ENCODE measurements around the gene RAP1GAP. TPM values are rescaled to one million over a fixed set of nuclear protein-coding genes. Genes with fewer than 3 reads are reported as not detected.

Gene RAP1GAP
- total and polyA plus RNA-seq, 4 donors = 8.6 to 23.1 (median 11.3) TPM

DNA sequence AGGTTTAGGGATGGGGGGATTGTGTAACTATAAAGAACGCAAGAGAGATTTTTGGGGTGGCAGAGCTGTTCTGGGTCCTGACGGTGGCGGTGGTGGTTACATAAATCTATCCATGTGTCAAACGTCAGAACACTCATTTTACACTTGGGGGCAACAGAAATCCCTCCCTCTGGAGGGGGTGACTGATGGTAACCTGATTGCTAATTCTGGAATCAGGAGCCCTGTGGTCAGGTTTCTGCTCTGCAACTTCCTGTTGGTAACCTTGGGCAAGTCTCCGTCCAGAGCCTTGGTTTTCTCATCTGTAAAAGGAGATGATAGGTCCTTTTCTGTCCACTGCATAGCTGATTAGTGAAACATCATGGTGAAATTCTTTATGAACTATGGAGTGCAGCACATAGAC is 119.1 kb downstream of the RAP1GAP start:
- Histone ChIP-seq H3K4me1 (ENCODE audit: control insufficient read depth in 4 of 4, insufficient read depth in 4 of 4, low read length in 3 of 4) (peaks cover 12 to 33% (median 25%) of the 10 kb centered on the region in 4 donors), H3K9ac (ENCODE audit: low read depth in 1 of 2, low read length in 2 of 2) (peak overlapping the region; percentile 90 to 92), H3K9me3 (ENCODE audit: control insufficient read depth in 4 of 4, low read length in 3 of 4) (no peaks in the 10 kb centered on the region), H3K27me3 (ENCODE audit: control insufficient read depth in 4 of 4, insufficient read depth in 4 of 4, low read length in 3 of 4) (no peaks in the 10 kb centered on the region), H3K36me3 (ENCODE audit: control insufficient read depth in 4 of 4, insufficient read depth in 3 of 4, low read depth in 1 of 4, low read length in 3 of 4) (peaks cover 0 to 1% (median 0%) of the 10 kb centered on the region in 4 donors), H3K27ac (ENCODE audit: low read depth in 1 of 2, low read length in 2 of 2) (peak overlapping the region; percentile 83 to 94), H3K4me3 (ENCODE audit: low read depth in 1 of 3, low read length in 3 of 3) (peak overlapping the region; percentile 57 to 94 (median 84))
- no peak for DNase-seq (ENCODE audit: low spot score)
- TF ChIP-seq HNF4G (IDR thresholded peaks at IDR 0.05) (no peak), JUND (IDR thresholded peaks at IDR 0.05) (no peak), HNF4A (conservative IDR thresholded peaks at IDR 0.05) (no peak), YY1 (IDR thresholded peaks at IDR 0.05) (no peak), CTCF (IDR thresholded peaks at IDR 0.05; ENCODE audit: low read depth, low read length, missing input control) (no peak), REST (IDR thresholded peaks at IDR 0.05) (no peak), RAD21 (IDR thresholded peaks at IDR 0.05) (no peak), SP1 (IDR thresholded peaks at IDR 0.05) (no peak), RXRA (IDR thresholded peaks at IDR 0.05) (no peak), TAF1 (conservative IDR thresholded peaks at IDR 0.05) (no peak), ATF3 (IDR thresholded peaks at IDR 0.05) (no peak)
- TF ChIP-seq, protein P1, sequence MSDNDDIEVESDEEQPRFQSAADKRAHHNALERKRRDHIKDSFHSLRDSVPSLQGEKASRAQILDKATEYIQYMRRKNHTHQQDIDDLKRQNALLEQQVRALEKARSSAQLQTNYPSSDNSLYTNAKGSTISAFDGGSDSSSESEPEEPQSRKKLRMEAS (IDR thresholded peaks at IDR 0.05) = no peak
- 36% methylated on average over 5 of the region's 5 CpGs for WGBS

DNA sequence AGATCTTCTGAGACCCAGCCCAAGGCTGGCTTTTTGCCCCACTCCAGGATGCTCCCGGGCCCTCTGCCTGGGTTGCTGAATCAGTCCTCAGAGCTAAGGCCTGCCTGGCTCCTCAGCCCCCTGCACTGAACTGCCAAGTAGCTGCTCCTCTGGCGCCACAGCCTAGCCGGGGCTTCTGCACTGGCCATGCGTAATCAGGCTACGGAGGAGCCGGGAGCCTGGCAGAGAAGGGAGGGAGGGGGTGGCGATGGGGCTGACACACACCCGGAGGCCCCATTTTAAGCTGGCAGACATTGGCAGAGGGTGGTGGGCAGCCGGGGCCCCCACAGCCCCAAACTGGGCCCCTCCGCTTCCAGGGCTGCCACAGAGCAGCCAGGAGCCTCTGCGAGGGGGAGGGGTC is 121.3 kb downstream of the RAP1GAP start:
- H3K27me3 ChIP-seq (ENCODE audit: control insufficient read depth in 4 of 4, insufficient read depth in 4 of 4, low read length in 3 of 4) = no peaks in the 10 kb centered on the region
- peak overlapping the region; percentile 79 to 81 for H3K27ac ChIP-seq (ENCODE audit: low read depth in 1 of 2, low read length in 2 of 2)
- no peaks in the 10 kb centered on the region for H3K36me3 ChIP-seq (ENCODE audit: control insufficient read depth in 4 of 4, insufficient read depth in 3 of 4, low read depth in 1 of 4, low read length in 3 of 4)
- H3K9ac ChIP-seq (ENCODE audit: low read depth in 1 of 2, low read length in 2 of 2) = no peak overlapping the region
- no peak for DNase-seq (ENCODE audit: low spot score)
- no peak for TF ChIP-seq RXRA (IDR thresholded peaks at IDR 0.05)
- peaks cover 14 to 33% (median 25%) of the 10 kb centered on the region in 4 donors for H3K4me1 ChIP-seq (ENCODE audit: control insufficient read depth in 4 of 4, insufficient read depth in 4 of 4, low read length in 3 of 4)
- H3K4me3 ChIP-seq (ENCODE audit: low read depth in 1 of 3, low read length in 3 of 3) = no peak overlapping the region
- 89% methylated on average over 11 of the region's 11 CpGs for WGBS
- H3K9me3 ChIP-seq (ENCODE audit: control insufficient read depth in 4 of 4, low read length in 3 of 4) = no peaks in the 10 kb centered on the region

Other genes starting within 250 kb of the RAP1GAP start
- 1 to 10 TPM; 1.5 to 4.0 TPM for gene NBPF3, start 229.2 kb downstream of the RAP1GAP start, total RNA-seq
- gene NBPF3, start 229.2 kb downstream of the RAP1GAP start, polyA plus RNA-seq = 1 to 10 TPM; 1.4 to 2.0 TPM
- gene ALPL, start 159.9 kb downstream of the RAP1GAP start, total RNA-seq = 10 to 100 TPM in 1 of 2 donors, 1 to 10 TPM in 1; 3.3 to 37.9 TPM
- 10 to 100 TPM; 43.5 to 93.1 TPM for gene ALPL, start 159.9 kb downstream of the RAP1GAP start, polyA plus RNA-seq
- gene USP48, start 113.8 kb upstream of the RAP1GAP start, total RNA-seq = 10 to 100 TPM; 30.5 to 34.9 TPM
- 10 to 100 TPM in 1 of 2 donors, 1 to 10 TPM in 1; 7.8 to 15.8 TPM for gene USP48, start 113.8 kb upstream of the RAP1GAP start, polyA plus RNA-seq
- gene LDLRAD2, start 142.9 kb upstream of the RAP1GAP start, total RNA-seq = under 1 TPM in 1 of 2 donors, not detected in 1; 0.23 TPM
- 1 to 10 TPM in 1 of 2 donors, under 1 TPM in 1; 0.12 to 2.7 TPM for gene LDLRAD2, start 142.9 kb upstream of the RAP1GAP start, polyA plus RNA-seq

Measured in liver (tissue), 9 donors.